SU-DHL-6 (cell line): Measurements from ENCODE around the gene CRACR2A.

ENCODE experiments used
- CTCF ChIP-seq: fragments of 200-600 bp; sonication (generic); IDR thresholded peaks from one replicate; pipeline ENCODE4 v1.5.1; 2017; ENCODE audit warnings: antibody characterized with exemption, mild to moderate bottlenecking, low read length, moderate library complexity; ENCODE audit not compliant: insufficient read depth, poor library complexity, severe bottlenecking
- EZH2phosphoT487 ChIP-seq: fragments of 200-600 bp; sonication (generic), shearing (Covaris generic); conservative IDR thresholded peaks from 2 replicates; pipeline ENCODE4 v1.6.1; 2018; ENCODE audit warnings: mild to moderate bottlenecking, antibody characterized with exemption, low read length, moderate library complexity, mixed read lengths

DNA sequence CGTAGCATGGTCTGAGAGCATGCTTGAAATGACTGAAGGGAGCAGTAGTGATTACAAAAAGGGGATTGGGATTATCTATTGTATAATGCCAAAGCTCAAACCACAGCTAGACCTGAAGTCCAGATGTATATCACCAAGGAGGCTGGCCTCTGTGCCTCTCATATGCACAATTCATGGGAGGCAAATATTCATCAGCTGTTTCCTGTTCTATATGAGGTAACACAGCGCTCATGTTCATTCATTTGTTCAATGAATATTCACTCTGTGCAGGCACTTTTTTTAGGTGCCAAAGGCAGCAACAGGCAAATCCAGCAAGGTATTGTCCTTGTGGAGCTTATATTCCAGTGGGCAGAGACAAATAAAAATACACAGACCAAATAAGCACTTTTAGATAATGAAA is 39.0 kb downstream of the CRACR2A start:
- no peak for TF ChIP-seq CTCF
- TF ChIP-seq EZH2phosphoT487, result no peak
